GM21528 (cell line): ENCODE measurements around the gene IGF2R.
"Not testable (repeated sequence)": the region's sequence is repeated elsewhere in the genome, so short reads cannot be mapped to it uniquely, and the experiment has no call there.

ENCODE experiments used
- ATAC-seq: cut with Tn5 transposase; IDR thresholded peaks from one replicate; pipeline ENCODE4 v1.9.1; 2021; ENCODE audit warnings: mild to moderate bottlenecking, moderate library complexity; ENCODE audit not compliant: unreplicated experiment, low FRiP score

Gene IGF2R

GRCh38 chr6:160131636-160132296, 162.9 kb downstream of the IGF2R start:
- no peak for ATAC-seq

GRCh38 chr6:160132297-160132637, 163.4 kb downstream of the IGF2R start:
- ATAC-seq, result no peak

- no peak for ATAC-seq
Measured at GRCh38 chr6:160132776-160133338, 164.0 kb downstream of the IGF2R start.

GRCh38 chr6:160133441-160134336, 164.8 kb downstream of the IGF2R start:
- no peak for ATAC-seq

- ATAC-seq, result not testable (repeated sequence)
Measured at GRCh38 chr6:160134337-160134751, 165.5 kb downstream of the IGF2R start.

- no peak for ATAC-seq
Measured at GRCh38 chr6:160134779-160135547, 166.1 kb downstream of the IGF2R start.

- no peak for ATAC-seq
Measured at GRCh38 chr6:160135907-160136655, 167.2 kb downstream of the IGF2R start.

GRCh38 chr6:160137130-160137988, 168.5 kb downstream of the IGF2R start:
- ATAC-seq, result no peak

GRCh38 chr6:160137989-160138835, 169.3 kb downstream of the IGF2R start:
- no peak for ATAC-seq

GRCh38 chr6:160138839-160139419, 170.0 kb downstream of the IGF2R start:
- no peak for ATAC-seq

- ATAC-seq, result no peak
Measured at GRCh38 chr6:160139420-160139851, 170.6 kb downstream of the IGF2R start.

- ATAC-seq, result not testable (repeated sequence)
Measured at GRCh38 chr6:160140493-160140892, 171.6 kb downstream of the IGF2R start.

- no peak for ATAC-seq
Measured at GRCh38 chr6:160141001-160141726, 172.3 kb downstream of the IGF2R start.

GRCh38 chr6:160142115-160142715, 173.3 kb downstream of the IGF2R start:
- no peak for ATAC-seq

- no peak for ATAC-seq
Measured at GRCh38 chr6:160146454-160147145, 177.7 kb downstream of the IGF2R start.

- no peak for ATAC-seq
Measured at GRCh38 chr6:160147146-160147536, 178.3 kb downstream of the IGF2R start.
